Measurements from ENCODE around the gene PROM1. TPM values are rescaled to one million over a fixed set of nuclear protein-coding genes. Genes with fewer than 3 reads are reported as not detected.

Gene PROM1
- polyA plus RNA-seq, 2 of the 4 experiments (the other 2 are of a cell fraction), result 0.03 to 0.14 TPM

DNA sequence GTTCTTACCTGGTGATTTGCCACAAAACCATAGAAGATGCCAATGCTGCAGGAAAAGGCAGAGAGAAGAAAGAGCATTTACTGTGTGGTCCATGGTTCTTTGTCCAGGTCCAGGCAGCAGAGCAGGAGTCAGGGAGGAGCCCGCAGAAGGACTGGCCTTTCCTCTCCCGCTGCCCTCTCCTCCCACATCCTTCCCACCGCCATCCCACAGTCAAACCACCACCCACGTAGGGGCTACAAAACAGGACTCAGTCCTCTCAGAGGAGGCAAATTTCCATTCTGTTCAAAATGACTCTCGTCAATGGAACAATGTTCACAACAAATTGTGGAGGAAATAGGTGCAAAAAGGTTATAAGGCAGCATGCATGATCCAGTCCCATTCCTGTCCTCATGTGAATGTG lies 58.6 kb downstream of the PROM1 start (continued):
- TF ChIP-seq CTCF (IDR thresholded peaks at IDR 0.05) (no peak), NR3C1 (IDR thresholded peaks at IDR 0.05) (no peak)

- Histone ChIP-seq H3K4me1 (0 out of 3 replicates have a peak, but pooled peaks cover 4% of the 10 kb centered on the region), H3K4me2 (peak overlapping the region; percentile 32; the same call in 2 of the 3 replicates), H3K4me3 (no peak overlapping the region), H3K9me3 (no peaks in the 10 kb centered on the region), H3K27ac (peak overlapping the region in 1 of 2 experiments; percentile 48; a peak in 1 of 6 replicates)
- ChIA-PET CTCF (interaction anchor here (0.9 to 1.7 kb wide), 2 partner anchors 23 to 242 kb away, joined by 3 to 5 read pairs; no protein-coding TSS in a partner anchor), POLR2A (no interaction called here)
- ATAC-seq, result no peak; a peak in 1 of 6 replicates
- TF ChIP-seq ZC3H11A (IDR thresholded peaks at IDR 0.05), result no peak
- TF ChIP-seq SMC3 (IDR thresholded peaks at IDR 0.05), result no peak
- TF ChIP-seq POLR2A (IDR thresholded peaks at IDR 0.05; ENCODE audit: low read length), result no peak
- TF ChIP-seq TFCP2L1 (CRISPR knock-in tag; IDR thresholded peaks at IDR 0.05), result no peak
- no peak for TF ChIP-seq HEYL (CRISPR knock-in tag; IDR thresholded peaks at IDR 0.05)
- TF ChIP-seq CTCF (IDR thresholded peaks at IDR 0.05), result no peak
- no peak for TF ChIP-seq FOSB (CRISPR knock-in tag; IDR thresholded peaks at IDR 0.05)
- no peak for TF ChIP-seq MYC (IDR thresholded peaks at IDR 0.05; ENCODE audit: borderline replicate concordance, low read length)
- TF ChIP-seq KDM1A (IDR thresholded peaks at IDR 0.05; ENCODE audit: low read depth), result no peak
- TF ChIP-seq CBX2 (IDR thresholded peaks at IDR 0.05; ENCODE audit: borderline replicate concordance, low read depth), result no peak
- no peak for TF ChIP-seq EP300 (IDR thresholded peaks at IDR 0.05)
- TF ChIP-seq MAFK (IDR thresholded peaks at IDR 0.05; ENCODE audit: partially characterized antibody), result no peak
- TF ChIP-seq NPAS2 (CRISPR knock-in tag; IDR thresholded peaks at IDR 0.05; ENCODE audit: borderline replicate concordance), result no peak
- no peak for TF ChIP-seq ZSCAN20 (CRISPR knock-in tag; IDR thresholded peaks at IDR 0.05)
- no peak for TF ChIP-seq HOXA7 (CRISPR knock-in tag; IDR thresholded peaks at IDR 0.05)
- no peak for TF ChIP-seq NR3C1 (IDR thresholded peaks at IDR 0.05)
- no peak for TF ChIP-seq MAZ (IDR thresholded peaks at IDR 0.05; ENCODE audit: borderline replicate concordance, low read depth, low read length)
- no peak for TF ChIP-seq HOXB13 (CRISPR knock-in tag; IDR thresholded peaks at IDR 0.05; ENCODE audit: low read depth)
- FAIRE-seq, result no peak
- no peak for DNase-seq (ENCODE audit: low read depth in 1 of 2, low spot score in 1 of 2)
- 40% methylated on average over 10 of the region's 10 CpGs for WGBS (ENCODE audit: missing lambda C conversion rate)
Measured at GRCh38 chr4:16023776-16024408, 59.9 kb downstream of the PROM1 start.

GRCh38 chr4:16021804-16022560 lies 61.8 kb downstream of the PROM1 start:
- Histone ChIP-seq H3K27ac (no peak overlapping the region), H3K4me1 (no peaks in the 10 kb centered on the region), H3K9me3 (no peaks in the 10 kb centered on the region), H3K4me3 (no peak overlapping the region), H3K4me2 (no peak overlapping the region)
- ATAC-seq (no peak), DNase-seq (ENCODE audit: low read depth in 1 of 2, low spot score in 1 of 2) (no peak), FAIRE-seq (no peak)
- no peak for TF ChIP-seq ZNF302 (CRISPR knock-in tag; IDR thresholded peaks at IDR 0.05)
- no peak for TF ChIP-seq CBX8 (IDR thresholded peaks at IDR 0.05)
- no peak for TF ChIP-seq ZFP36 (IDR thresholded peaks at IDR 0.05; ENCODE audit: borderline replicate concordance, partially characterized antibody)
- TF ChIP-seq PBX3 (IDR thresholded peaks at IDR 0.05), result no peak
- TF ChIP-seq BHLHE40 (IDR thresholded peaks at IDR 0.05; ENCODE audit: low read depth, low read length), result no peak
- no peak for TF ChIP-seq RARB (CRISPR knock-in tag; IDR thresholded peaks at IDR 0.05)
- TF ChIP-seq FOXS1 (CRISPR knock-in tag; IDR thresholded peaks at IDR 0.05), result no peak
- no peak for TF ChIP-seq ELK1 (IDR thresholded peaks at IDR 0.05; ENCODE audit: low read depth, low read length)
- TF ChIP-seq EP300 (IDR thresholded peaks at IDR 0.05), result no peak
- no peak for TF ChIP-seq MAFK (IDR thresholded peaks at IDR 0.05; ENCODE audit: partially characterized antibody)
- TF ChIP-seq NFE2L2 (conservative IDR thresholded peaks at IDR 0.05; ENCODE audit: low read length), result no peak
- TF ChIP-seq JUN (IDR thresholded peaks at IDR 0.05), result no peak
- TF ChIP-seq ZC3H11A (IDR thresholded peaks at IDR 0.05), result no peak
- TF ChIP-seq HDAC2 (IDR thresholded peaks at IDR 0.05), result no peak
- TF ChIP-seq HOXA7 (CRISPR knock-in tag; IDR thresholded peaks at IDR 0.05), result no peak
- TF ChIP-seq CBX2 (IDR thresholded peaks at IDR 0.05; ENCODE audit: borderline replicate concordance, low read depth), result no peak
- no peak for TF ChIP-seq TP53 (CRISPR knock-in tag; IDR thresholded peaks at IDR 0.05)
- WGBS (ENCODE audit: missing lambda C conversion rate), result 45% methylated on average over 8 of the region's 8 CpGs
- ChIA-PET POLR2A (no interaction called here), CTCF (no interaction called here)
